Activated T-cell treated with anti-CD3 and anti-CD28 coated beads for 4 hours (primary cell): ENCODE measurements around the gene SMIM34.

Experiments
- DNase-seq: peaks from one replicate; pipeline ENCODE4 v3.0.0-alpha.2; 2020

SMIM34 gene

DNA sequence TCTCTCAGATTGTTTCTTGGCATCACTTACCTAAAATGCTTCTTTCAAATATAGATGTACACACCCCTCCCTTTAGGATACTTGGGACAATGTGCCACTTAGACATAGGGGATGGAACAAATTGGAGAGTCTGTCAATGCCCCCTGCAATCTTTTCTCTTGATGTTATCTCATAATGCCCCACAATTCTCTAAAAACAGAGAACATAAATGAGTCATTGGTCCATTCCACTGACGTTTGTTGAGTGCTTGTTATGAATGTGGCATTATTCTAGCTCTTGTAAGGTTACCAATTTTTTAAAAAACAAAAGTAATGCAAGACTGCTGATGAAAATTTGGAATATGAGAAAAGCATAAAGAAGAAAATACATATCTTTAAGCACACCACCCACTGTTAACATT is 54.0 kb downstream of the SMIM34 start:
- no peak for DNase-seq
